Lower leg skin (tissue), 4 donors: ENCODE data around the gene KCNMA1. TPM values are rescaled to one million over a fixed set of nuclear protein-coding genes. Genes with fewer than 3 reads are reported as not detected.

Source experiments
- DNase-seq, 2 donors: peaks; one replicate each; pipeline ENCODE4 v3.0.0-alpha.2; 2019; ENCODE audit warnings: low spot score in 2 of 2
- H3K4me3 ChIP-seq: fragments of 200-600 bp; sonication (generic); 2 replicates; pipeline ENCODE4 v1.5.1; 2017; ENCODE audit warnings: mild to moderate bottlenecking, low read depth; ENCODE audit not compliant: poor library complexity, severe bottlenecking
- CTCF ChIP-seq, 3 donors: fragments of 450-650 bp; IDR thresholded peaks; one replicate each; pipeline ENCODE4 v1.5.1; 2016; ENCODE audit warnings: antibody characterized with exemption in 3 of 3, mild to moderate bottlenecking in 3 of 3, moderate library complexity in 2 of 3
- POLR2A ChIP-seq, 2 donors: fragments of 450-650 bp; IDR thresholded peaks; one replicate each; pipeline ENCODE4 v1.6.1; 2016 to 2017; ENCODE audit warnings: antibody characterized with exemption in 2 of 2, mild to moderate bottlenecking in 1 of 2, moderate library complexity in 1 of 2
- WGBS, 2 donors: methylation state at CpG; one replicate each; pipeline ENCODE4 v1.1.5; 2018; 5-methylcytosine and 5-hydroxymethylcytosine counted together
- intact Hi-C: fragments of 100-400 bp; cut with DNase I; formaldehyde crosslinking; loops from one replicate; pipeline ENCODE4 v1.15.0; 2023; ENCODE audit warnings: low total_unique reads
- total RNA-seq, 4 donors: library from RNA; depleted of rRNA; stranded (reverse); fragments of >200 nt; gene quantifications; one replicate each; pipeline ENCODE4 v1.1.0, GENCODE V29; 2016

KCNMA1 gene
- total RNA-seq, 4 donors from 2014 or later: 4.1 to 9.9 (median 6.5) TPM

- intact Hi-C loops: no loop called here
- no peak for DNase-seq
- TF ChIP-seq POLR2A (IDR thresholded peaks at IDR 0.05) (no peak), CTCF (IDR thresholded peaks at IDR 0.05) (no peak)
- 76 to 82% methylated on average over 5 of the region's 5 CpGs for WGBS, 2 donors
- H3K4me3 ChIP-seq: no peak overlapping the region
Observed at GRCh38 chr10:77377034-77377433, 260.6 kb downstream of the KCNMA1 start.

- H3K4me3 ChIP-seq: no peak overlapping the region
- intact Hi-C loops: no loop called here
- DNase-seq: no peak
- WGBS, 2 donors: 81 to 90% methylated on average over 2 of the region's 2 CpGs
- TF ChIP-seq POLR2A (IDR thresholded peaks at IDR 0.05) (no peak), CTCF (IDR thresholded peaks at IDR 0.05) (no peak)
Observed at GRCh38 chr10:77374189-77374656, 263.4 kb downstream of the KCNMA1 start.

GRCh38 chr10:77371848-77372799, 265.5 kb downstream of the KCNMA1 start:
- intact Hi-C loops: no loop called here
- 67 to 75% methylated on average over 7 of the region's 7 CpGs for WGBS, 2 donors
- DNase-seq: no peak
- TF ChIP-seq CTCF (IDR thresholded peaks at IDR 0.05) (no peak), POLR2A (IDR thresholded peaks at IDR 0.05) (no peak)
- no peak overlapping the region for H3K4me3 ChIP-seq

GRCh38 chr10:77371421-77371820, 266.2 kb downstream of the KCNMA1 start:
- intact Hi-C loops: no loop called here

GRCh38 chr10:77368006-77368405, 269.6 kb downstream of the KCNMA1 start:
- H3K4me3 ChIP-seq: no peak overlapping the region
- TF ChIP-seq CTCF (IDR thresholded peaks at IDR 0.05): no peak
- TF ChIP-seq POLR2A (IDR thresholded peaks at IDR 0.05): no peak
- intact Hi-C loops: no loop called here
- no peak for DNase-seq

More at GRCh38 chr10:77371421-77371820, 266.2 kb downstream of the KCNMA1 start:
- DNase-seq: no peak
- WGBS, 2 donors: 93 to 94% methylated on average over 1 of the region's 1 CpG
- TF ChIP-seq POLR2A (IDR thresholded peaks at IDR 0.05): no peak
- TF ChIP-seq CTCF (IDR thresholded peaks at IDR 0.05): no peak
- no peak overlapping the region for H3K4me3 ChIP-seq
